ENCODE data around the gene ANKRD13D.

ANKRD13D gene

DNA sequence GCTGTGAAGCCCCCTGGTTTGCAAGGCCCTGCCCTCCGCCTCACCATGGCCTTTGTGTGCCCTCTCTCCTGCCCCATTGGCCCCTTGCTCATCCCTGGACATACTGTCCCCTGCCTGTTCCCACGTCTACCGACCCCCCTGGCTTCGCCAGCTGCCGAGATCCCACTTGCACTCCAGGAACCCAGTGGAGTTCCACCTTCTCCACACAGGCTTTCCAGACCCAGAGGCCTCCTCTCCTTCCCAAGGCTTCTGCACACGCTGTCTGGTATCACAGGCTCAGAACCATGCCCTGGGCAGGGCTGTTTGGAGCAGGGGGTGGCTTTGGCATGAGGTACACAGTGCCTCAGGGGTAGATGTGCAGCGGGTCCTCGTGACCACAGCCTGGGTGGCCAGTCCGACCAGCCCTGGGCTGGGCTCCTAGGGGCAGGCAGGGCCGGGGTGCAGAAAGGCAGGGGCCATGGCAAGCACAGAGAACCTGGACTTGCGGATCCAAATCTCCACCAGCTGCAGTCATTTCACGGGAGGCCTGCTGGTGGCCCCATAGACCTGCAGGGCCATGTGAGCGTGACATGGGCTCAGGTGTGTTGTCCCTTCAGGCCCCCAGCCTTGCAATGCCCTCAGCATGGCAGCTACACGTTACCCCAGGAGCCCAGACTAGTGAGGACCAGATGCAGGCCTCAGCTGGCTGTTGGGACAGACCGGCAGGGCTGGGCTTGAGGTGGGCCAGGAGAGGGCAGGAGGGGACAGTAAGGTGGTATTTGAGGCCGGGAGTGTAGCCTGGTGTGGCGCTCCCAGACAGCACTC is 13.3 kb upstream of the ANKRD13D start:
- no peak for DNase-seq

DNA sequence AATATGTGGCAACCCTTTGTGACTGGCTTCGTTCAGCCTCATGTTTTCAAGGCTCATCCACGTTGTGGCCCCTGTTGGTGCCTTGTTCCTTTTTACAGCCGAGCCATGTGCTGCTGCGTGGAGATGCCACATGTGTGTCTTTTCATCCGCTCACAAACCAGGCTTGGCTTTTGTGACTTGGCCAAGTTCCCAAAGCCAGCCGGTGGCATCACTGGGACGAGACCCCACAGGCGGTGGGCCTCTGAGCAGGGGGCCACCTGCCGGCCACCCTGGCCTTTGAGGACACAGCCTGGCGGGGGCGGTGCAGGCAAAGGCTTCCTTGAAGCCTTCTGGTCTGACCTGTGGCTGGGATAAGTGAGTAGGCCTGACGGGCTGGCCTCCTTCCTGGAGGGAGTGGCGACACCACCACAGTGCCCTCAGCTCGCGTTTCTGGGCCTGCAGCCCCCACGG is 12.3 kb upstream of the ANKRD13D start:
- DNase-seq: no peak

DNA sequence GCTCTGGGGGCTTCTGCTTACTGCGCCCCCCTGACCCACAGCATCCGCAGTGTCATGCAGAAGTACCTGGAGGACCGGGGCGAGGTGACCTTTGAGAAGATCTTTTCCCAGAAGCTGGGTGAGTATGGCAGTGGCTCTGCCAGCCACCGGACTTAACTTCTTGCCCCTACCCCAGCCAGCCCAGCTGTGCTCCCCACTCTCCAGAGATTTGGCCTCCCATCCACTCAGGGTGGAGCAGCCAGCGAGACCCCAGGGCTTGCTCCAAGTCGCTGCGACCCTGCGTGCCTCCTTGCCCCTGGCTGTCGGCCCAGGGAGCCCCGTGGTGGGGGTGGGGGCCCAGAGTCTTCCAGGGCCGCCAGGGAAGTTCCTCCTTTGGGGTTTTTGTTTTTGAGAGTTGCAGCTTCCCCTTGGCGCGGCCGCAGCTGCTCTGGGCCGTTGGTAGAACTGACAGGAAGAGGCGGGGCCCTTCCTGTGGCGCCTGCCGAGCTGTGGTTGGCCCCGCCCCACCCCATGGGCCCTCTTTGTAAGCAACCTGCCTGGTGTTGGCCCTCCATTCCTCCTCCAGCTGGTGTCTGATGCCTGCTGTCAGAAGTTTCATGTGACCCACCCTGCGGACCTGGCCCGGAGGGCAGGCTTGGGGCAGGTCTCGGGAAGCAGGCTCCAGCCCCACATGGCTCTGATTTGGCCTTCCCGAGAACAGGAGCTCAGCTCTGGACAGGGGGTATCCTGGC is 11.7 kb upstream of the ANKRD13D start:
- peak; percentile 86 for DNase-seq

DNA sequence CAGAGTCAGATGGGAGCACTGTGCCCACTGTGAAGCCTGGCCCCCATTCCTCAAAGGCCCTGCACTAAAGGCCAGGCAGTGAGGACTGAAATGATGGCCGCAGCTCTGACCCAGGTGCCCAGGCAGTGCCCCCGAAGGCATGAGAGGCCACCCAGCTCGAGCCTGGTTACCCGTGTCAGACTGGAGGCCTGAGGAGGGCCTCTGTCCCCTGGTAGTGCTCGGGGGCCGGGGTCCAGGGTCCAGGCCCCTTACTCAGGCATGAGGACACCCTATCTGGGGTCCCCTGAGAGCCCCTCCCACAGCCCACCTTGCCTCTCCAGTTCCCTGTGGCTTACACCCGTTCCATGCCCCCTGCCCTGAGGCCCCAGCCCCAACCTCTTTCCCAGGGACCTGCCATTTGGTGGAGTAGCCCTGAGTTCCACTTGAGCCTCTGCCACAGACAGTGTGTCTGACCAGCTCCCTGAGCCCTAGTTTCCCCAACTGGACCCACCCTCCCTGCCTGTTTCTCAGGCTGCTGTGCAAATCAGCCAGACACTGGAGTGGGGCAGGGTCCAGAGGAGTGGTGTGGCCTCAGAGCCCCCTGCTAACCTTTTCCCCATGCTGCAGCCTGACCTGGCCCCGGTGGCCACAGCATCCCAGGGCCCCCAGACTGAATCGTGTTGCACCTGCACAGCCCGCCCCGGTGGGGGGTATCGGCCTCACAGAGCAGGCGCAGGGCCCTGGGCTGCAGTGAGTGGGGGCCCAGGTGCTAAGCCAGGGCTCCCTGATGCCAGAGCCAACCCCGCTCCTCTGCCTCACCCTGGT is 10.8 kb upstream of the ANKRD13D start:
- no peak for DNase-seq

DNA sequence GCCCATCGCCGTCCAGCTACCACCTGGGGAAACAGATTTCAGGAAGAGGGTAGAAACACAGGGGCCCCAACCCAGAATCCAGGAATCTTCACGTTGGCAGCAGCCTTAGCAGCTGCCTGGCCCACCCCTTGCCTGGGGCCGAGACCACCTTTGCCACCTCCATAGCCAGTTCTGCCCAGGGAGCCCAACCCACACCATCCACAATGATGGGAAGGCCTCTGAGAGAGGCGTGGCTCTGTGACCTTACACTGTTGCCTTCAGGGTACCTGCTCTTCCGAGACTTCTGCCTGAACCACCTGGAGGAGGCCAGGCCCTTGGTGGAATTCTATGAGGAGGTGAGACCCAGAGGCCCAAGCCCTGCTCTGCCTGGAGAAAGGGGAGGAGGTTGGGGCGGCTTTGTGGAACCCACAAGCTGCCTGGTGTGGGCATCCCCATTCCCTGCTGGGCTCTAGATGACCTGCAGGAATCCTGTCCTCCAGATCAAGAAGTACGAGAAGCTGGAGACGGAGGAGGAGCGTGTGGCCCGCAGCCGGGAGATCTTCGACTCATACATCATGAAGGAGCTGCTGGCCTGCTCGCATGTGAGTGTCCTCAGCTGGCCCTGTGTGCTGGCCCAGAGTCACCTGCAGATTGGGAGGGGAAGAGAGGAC is 10.0 kb upstream of the ANKRD13D start:
- no peak for DNase-seq

DNA sequence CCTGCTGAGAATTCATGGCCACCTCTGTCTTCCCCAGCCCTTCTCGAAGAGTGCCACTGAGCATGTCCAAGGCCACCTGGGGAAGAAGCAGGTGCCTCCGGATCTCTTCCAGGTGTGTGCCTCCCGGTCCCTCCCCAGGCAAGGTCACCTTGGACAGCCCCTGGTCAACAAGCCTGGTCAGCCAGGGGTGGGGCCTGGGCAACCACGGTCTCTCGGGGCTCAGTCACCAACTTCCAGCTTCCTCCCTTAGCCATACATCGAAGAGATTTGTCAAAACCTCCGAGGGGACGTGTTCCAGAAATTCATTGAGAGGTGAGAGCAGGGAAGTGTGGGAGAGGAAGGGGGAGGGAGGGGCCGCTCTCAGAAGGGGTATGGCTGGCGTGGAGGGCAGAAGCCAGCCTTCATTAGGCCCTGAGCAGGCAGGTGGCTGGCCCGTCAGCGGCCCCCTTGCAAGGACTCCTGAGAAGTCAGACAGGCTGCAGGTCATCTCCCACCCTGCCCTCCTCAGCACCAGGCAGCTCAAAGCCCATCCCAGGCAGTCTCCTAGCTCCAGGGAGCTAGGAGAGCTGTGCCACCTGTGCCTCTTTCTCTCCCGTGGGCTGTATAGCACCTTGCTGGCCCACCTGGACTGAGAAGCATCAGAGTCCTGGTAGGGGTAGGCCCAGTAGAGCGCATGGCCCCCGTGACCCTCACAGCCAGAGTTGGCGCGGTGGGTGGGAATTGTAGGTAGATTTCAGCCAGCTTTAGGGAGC is 9.3 kb upstream of the ANKRD13D start:
- no peak for DNase-seq

DNA sequence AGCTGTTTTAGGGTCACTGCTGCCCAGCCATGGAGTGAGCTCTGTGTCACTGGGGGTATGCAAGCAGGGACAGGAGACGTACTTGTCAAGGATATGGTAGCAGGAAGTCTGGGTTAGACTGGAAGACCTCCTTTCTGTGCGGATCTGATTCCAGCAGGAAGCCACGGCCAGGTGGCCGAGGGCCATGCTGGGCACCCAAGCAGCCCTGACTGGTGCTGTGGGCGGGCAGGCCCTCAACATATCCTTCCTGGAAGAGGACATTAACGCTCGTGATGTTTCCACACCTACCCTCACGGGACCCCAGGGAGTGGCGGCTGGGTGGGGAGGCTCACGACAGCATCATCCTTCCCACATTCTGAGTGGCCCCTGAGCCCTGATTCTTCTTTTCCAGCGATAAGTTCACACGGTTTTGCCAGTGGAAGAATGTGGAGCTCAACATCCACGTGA is 8.7 kb upstream of the ANKRD13D start:
- DNase-seq: no peak

DNA sequence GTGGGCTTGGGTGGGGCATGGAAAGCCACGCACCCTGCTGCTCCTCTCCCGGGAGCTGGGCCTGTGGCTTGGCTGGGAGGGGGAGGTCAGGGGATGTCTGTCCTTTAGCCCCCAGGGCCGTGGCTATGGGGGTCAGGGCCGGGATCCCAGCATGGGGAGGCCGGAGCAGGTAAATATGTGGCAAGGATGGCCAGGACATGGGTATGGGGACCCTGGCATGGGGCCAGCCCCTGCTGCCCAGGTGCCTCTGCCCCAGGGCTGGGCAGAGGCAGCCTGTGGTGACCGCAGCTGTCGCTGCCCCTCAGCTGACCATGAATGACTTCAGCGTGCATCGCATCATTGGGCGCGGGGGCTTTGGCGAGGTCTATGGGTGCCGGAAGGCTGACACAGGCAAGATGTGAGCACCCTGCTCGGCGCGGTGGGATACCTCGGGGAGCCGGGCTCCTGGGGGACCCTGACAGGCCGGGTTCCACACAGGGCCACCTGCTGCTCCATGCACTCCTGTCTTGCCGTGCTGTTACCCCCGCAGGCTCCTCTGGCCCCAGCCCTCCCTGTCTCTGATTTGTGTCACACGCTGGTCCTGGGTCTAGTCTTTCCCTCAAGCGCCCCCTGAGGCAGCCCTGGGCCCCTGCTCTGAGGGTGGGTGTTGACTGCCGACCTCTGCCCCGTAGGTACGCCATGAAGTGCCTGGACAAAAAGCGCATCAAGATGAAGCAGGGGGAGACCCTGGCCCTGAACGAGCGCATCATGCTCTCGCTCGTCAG is 8.1 kb upstream of the ANKRD13D start:
- no peak for DNase-seq

DNA sequence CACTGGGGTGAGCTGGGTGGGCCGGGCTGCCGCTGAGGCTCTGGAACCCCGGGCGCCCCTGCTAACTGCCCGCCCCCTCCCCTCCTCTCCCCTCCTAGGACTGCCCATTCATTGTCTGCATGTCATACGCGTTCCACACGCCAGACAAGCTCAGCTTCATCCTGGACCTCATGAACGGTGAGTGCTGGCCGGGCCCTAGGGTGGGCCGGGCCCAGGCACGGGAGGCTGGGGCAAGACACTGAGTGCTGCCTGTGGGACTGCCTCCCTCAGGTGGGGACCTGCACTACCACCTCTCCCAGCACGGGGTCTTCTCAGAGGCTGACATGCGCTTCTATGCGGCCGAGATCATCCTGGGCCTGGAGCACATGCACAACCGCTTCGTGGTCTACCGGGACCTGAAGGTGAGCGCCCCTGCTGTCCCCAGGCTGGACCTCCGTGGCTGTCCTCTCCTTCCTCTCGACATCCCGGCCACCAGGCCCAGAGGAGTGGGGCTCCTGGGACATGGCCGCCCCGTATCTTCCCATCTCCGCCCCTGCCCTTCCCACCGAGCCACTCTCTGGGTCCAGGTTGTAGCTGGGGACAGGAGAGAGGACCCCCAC is 7.5 kb upstream of the ANKRD13D start:
- DNase-seq: no peak

DNA sequence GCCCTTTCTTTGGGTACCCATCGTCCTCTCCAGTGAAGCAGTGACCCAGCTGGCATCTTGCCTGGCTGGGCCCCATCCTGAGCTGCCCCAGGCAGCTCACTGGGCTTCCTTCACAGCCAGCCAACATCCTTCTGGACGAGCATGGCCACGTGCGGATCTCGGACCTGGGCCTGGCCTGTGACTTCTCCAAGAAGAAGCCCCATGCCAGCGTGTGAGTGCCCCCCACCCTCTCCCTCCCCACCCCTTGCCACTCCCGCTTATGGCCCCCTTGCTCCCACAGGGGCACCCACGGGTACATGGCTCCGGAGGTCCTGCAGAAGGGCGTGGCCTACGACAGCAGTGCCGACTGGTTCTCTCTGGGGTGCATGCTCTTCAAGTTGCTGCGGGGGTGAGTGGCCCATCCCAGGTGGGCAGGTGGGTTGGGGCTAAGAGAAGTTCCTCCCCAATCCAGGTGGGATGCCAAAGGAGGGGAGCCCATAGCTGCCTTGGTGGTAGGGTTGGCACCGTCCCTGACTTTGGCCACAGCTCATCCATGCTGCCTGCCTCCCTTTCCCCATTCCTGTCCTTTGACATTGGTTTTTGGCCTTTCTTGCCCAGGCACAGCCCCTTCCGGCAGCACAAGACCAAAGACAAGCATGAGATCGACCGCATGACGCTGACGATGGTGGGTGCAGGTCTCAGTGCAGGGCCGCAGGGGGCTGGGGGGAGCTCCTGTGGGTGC is 6.8 kb upstream of the ANKRD13D start:
- no peak for DNase-seq

DNA sequence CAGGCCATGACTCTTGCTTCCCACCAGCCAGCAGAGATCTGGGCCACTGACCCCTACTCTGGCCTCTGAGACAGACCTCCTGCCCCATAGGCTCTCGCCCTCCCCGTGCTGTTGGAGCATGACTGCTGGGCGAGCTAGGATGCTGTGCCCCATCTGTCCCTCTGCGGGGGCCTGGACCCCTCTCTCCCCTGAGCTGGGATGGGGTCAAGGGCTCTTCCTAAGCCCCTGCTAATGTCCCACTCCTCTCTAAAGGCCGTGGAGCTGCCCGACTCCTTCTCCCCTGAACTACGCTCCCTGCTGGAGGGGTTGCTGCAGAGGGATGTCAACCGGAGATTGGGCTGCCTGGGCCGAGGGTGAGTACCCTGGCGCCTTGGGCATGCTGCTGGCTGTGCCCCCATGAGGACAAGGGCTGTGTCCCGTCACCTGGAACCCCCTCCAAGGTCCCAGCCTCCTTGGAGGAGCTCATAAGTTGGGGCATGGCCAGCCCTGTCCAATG is 6.2 kb upstream of the ANKRD13D start:
- no peak for DNase-seq

DNA sequence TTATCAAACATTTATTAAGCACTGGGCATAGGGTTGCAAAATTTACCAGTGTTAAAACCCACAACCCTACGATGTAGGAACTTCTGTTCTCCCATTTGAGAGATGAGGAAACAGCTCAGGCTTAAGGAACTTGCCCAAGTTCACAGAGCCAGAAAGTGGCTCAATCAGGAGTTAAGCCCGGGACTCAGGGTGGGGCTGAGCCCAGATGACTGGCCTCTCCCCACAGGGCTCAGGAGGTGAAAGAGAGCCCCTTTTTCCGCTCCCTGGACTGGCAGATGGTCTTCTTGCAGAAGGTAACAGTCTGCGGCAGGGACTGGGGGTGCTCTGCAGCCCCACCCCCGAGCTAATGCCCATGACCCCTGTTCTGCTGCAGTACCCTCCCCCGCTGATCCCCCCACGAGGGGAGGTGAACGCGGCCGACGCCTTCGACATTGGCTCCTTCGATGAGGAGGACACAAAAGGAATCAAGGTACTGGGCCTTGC is 5.6 kb upstream of the ANKRD13D start:
- DNase-seq: no peak

DNA sequence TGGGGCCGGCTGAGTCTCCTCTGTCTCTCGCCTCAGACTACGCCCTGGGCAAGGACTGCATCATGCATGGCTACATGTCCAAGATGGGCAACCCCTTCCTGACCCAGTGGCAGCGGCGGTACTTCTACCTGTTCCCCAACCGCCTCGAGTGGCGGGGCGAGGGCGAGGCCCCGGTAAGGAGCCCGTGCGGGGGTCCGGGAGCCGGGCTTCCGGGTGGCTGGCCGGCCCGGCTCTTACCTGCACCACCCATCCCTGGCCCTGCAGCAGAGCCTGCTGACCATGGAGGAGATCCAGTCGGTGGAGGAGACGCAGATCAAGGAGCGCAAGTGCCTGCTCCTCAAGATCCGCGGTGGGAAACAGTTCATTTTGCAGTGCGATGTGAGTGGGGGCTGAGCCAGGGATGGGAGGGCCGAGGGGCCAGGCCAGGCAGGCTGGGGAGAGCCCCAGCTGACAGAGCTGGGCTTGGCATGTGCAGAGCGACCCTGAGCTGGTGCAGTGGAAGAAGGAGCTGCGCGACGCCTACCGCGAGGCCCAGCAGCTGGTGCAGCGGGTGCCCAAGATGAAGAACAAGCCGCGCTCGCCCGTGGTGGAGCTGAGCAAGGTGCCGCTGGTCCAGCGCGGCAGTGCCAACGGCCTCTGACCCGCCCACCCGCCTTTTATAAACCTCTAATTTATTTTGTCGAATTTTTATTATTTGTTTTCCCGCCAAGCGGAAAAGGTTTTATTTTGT is 4.1 kb upstream of the ANKRD13D start:
- DNase-seq: no peak

DNA sequence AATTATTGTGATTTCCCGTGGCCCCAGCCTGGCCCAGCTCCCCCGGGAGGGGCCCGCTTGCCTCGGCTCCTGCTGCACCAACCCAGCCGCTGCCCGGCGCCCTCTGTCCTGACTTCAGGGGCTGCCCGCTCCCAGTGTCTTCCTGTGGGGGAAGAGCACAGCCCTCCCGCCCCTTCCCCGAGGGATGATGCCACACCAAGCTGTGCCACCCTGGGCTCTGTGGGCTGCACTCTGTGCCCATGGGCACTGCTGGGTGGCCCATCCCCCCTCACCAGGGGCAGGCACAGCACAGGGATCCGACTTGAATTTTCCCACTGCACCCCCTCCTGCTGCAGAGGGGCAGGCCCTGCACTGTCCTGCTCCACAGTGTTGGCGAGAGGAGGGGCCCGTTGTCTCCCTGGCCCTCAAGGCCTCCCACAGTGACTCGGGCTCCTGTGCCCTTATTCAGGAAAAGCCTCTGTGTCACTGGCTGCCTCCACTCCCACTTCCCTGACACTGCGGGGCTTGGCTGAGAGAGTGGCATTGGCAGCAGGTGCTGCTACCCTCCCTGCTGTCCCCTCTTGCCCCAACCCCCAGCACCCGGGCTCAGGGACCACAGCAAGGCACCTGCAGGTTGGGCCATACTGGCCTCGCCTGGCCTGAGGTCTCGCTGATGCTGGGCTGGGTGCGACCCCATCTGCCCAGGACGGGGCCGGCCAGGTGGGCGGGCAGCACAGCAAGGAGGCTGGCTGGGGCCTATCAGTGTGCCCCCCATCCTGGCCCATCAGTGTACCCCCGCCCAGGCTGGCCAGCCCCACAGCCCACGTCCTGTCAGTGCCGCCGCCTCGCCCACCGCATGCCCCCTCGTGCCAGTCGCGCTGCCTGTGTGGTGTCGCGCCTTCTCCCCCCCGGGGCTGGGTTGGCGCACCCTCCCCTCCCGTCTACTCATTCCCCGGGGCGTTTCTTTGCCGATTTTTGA is 3.3 kb upstream of the ANKRD13D start:
- DNase-seq: no peak

DNA sequence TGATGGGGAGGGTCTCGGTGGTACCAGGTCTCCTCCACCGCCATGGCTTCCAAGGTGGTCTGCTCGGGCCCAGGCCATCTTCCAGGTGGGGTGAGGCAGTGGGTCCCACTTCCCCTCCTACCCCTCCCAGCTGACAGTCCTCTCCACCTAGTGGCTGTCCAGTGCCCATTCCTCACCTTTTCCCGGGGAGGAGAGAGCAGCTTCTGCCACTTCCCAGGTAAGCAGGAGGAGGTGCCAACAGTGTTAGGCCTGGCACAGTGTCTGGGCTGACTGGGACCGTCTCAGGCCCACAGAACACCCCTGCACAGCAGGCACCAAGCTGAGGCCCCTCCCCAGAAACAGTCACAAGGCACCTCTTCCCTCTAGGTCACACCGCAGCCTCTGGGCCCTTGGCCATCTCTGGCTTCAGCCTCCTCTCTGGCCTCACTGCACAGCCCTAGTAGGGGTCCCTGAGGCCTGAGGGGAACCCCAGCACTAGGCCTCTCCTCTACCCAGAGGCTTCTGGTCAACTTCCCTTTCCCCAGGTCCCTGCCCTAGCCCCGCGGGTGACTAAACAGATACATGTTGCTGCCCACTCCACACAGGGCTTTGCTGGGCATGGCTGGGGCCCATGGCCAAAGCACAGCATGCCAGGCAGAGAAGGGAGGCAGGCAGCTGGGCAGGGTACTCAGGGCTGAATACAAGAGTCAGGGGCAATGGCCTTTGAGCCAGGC is 2.3 kb upstream of the ANKRD13D start:
- no peak for DNase-seq

DNA sequence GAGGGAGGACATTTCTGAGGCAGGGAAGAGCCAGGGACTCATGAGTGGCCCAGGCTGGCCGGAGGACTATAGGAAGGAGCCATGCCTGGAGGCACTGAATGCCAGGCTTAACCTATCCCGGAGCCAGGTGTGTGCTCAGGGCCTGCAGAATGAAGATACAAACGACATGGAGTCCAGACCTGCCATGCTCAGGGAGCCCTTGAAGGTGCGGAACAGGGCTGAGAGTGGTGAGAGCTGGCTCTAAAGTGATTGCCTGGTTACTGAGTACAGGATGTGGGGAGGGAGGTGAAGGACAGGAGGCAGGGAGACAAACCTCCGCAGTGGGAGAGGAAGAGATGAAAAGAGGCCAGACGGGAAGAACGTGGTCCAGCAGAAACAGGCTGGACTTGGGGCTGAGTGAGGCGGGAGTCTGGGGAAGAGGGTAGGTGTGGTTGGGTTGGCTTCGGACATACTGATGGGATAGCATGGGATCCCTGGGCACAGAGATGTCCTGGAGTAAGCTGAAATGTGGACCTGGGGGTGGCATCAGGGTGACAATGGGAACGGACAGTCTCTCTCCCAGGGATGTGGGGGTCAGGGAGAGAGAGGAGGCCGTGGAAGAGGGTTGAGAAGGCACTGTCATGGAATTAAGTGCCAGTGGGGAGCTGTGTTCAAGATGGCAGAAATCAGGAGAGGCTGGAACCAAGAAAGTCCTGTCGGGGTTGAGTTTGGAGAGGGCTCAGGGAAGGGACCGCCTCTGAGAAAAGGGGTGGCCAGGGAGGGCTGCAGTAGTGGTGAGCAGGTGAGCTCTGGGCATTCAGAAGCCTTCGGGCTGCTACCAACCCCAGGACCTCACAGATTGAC is 1.5 kb upstream of the ANKRD13D start:
- no peak for DNase-seq

DNA sequence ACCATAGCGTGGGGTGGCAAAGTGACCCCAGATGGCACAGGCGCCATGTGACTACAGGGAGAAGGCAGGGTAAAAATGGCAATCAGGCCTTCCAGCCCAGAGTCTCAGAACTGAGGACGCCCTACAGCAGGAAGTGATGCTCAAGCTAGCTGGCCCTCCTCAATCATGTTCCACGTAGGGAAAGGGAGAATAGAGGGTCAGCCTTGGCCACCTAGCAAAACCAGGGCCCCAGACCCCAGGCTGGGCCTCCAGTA is 978 bp upstream of the ANKRD13D start:
- DNase-seq: no peak
